GM19043 (cell line): ENCODE results near the gene ATP11A.
"Not testable (repeated sequence)": the region's sequence is repeated elsewhere in the genome, so short reads cannot be mapped to it uniquely, and the experiment has no call there.

Experiments used
- ATAC-seq: cut with Tn5 transposase; IDR thresholded peaks from one replicate; pipeline ENCODE4 v1.9.1; 2021; ENCODE audit warnings: low read depth; ENCODE audit not compliant: unreplicated experiment

Gene ATP11A

GRCh38 chr13:112708560-112709240, 18.9 kb downstream of the ATP11A start:
- no peak for ATAC-seq

DNA sequence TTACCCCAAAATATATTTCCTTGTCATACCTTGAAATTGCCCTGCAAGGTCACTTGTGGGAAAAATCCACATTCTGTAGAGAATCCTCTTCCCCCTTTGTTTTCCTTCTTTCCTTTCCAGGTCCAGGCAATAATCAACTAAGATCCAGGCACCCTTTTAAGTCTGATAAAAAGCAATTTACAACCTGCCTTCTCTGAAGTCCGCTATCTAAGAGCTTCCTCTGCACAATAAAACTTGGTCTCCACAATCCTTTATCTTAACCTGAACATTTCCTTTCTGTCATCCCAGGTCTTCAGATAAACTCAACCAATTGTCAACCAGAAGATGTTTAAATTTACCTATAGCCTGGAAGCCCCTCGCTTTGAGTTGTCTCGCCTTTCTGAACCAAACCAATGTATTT, 19.5 kb downstream of the ATP11A start:
- not testable (repeated sequence) for ATAC-seq

DNA sequence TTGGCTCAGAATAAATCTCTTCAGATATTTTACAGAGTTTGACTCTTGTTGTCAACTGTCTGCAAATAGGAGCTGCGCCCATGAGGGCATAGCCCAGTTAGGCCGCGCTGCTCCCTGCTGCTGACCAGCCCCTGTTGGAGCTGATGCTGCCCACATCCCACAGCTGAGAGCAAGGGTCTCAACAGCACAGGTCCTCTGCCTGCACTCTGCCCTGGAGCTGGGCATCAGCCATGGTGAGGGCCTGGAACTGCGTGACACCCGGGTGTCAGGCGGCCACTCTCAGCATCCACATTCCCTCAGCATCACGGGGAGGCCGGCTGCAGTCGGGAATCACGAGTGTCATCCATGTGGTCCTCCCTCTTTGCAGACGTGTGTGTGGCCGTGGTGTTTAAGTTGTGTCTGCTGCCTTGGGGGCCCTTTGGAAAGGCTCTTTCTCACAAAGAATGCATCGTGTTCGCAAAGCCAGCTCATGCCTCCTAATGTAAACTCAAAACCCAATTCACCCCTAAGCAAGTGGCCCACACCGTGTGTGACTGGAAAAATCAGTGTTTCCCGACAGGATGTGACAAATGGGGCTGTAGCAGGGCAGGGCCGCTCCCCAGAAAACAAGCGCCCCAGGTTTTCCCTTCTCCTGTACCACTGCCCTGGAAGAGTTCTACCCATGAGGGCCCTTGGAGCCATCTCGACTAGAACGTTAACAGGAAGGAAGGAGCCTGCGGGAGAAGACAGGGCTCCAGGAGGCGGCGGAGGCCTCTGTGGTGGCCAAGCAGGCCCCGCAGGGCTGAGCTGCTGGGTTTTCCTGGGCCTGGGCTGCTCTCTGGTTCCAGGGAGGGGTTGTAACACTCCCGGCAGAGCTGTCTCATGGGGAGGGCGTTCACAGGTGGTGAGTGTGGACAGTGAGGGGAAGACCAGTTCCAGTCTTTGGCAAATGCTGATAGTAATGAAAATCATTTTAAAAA, 20.3 kb downstream of the ATP11A start:
- no peak for ATAC-seq

GRCh38 chr13:112710855-112711527, 21.2 kb downstream of the ATP11A start:
- ATAC-seq = no peak

GRCh38 chr13:112711528-112712265, 21.9 kb downstream of the ATP11A start:
- no peak for ATAC-seq

- no peak for ATAC-seq
Measured at GRCh38 chr13:112712451-112713207, 22.8 kb downstream of the ATP11A start.

GRCh38 chr13:112713517-112714253, 23.8 kb downstream of the ATP11A start:
- no peak for ATAC-seq

DNA sequence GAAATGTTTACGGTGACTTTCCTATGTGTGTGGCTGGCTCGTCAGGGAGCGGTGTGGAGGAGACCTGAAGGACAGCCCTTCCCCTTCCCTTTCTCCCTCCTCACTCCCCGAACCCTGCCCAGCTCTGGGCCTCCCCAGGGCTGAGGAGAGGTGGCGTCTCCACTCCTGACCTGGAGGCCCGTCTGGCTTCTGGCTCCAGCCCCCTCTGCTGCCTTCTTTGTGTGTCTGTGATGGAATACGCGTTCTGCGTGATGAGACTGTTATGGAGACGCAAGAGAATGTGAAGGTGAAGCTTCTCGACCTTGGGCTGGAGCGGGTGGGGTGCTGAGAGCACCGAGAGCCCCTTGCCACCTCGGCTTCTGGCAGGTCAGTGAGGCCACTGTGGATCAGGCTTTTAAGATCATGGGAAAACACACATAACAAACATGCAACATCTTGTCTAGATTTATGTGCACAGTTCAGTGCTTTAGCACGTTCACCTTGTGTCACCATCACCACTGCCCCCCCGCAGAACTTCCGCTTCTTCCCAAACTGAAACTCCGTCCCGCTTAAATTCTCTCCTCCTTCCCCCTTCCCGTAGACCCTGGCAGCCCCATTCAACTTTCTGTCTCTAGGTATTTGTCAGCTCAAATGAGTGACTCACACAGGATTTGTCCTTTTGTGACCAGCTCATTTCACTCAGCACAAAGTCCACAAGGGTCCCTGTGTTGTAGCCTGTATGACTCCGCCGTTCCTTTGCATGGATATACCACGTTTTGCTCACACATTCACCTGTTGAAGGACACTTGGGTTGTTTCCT, 24.7 kb downstream of the ATP11A start:
- no peak for ATAC-seq

DNA sequence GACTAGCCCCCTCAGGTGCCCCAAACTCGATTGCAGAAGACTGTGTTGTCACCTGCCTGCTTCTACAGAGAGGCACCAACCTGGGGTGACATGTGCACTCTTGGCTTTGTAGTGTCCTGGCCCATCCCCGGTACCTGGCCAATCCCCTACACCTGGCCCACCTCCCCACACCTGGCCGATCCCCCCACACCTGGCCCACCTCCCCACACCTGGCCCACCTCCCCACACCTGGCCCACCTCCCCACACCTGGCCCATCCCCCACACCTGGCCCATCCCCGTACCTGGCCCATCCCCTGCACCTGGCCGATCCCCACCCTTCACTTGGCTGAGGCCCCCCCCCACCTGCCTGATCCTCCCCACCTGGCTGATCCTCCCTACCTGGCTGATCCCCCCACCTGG, 25.4 kb downstream of the ATP11A start:
- no peak for ATAC-seq

GRCh38 chr13:112715715-112716460, 26.1 kb downstream of the ATP11A start:
- no peak for ATAC-seq

GRCh38 chr13:112716461-112716820, 26.6 kb downstream of the ATP11A start:
- ATAC-seq = no peak

GRCh38 chr13:112716841-112717520, 27.1 kb downstream of the ATP11A start:
- no peak for ATAC-seq

DNA sequence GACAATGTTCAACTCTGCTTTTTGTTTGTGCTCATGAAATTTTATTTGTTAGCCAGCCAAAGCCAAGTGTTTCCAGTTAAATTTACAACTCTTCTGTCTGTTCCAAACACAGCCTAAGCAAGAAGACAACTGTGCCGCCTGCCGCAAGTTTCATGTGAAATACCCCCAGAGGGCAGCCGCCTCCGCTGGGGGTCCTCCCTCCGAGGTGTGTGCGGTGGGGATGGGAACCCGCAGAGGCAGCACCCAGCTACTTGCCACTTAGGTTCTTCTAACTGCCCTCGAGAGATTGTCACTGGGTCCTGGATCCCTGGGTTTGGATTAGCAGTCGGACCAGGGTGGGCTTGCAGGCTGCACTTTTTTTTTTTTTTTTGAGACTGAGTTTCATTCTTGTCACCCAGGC, 28.5 kb downstream of the ATP11A start:
- no peak for ATAC-seq

GRCh38 chr13:112719016-112719415, 29.2 kb downstream of the ATP11A start:
- no peak for ATAC-seq

DNA sequence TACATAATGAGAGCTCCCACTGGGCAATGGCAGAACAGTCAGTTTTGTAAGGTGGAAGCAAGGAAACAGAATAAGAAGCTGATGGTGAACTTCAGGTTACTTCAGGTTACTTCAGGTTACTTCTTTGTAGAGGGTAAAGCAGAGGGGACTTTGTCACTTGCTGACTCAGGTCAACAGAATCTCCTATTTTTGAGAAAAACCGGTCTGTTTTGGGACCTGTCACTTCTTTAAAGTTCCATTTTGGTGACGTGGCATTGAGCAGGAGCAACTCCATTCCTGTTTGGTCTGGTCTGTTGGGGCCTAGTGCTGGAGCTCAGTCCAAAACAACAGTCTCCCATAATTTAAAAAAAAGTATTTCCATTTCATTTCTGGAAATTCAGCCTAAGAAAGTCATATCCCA, 29.7 kb downstream of the ATP11A start:
- ATAC-seq = no peak

DNA sequence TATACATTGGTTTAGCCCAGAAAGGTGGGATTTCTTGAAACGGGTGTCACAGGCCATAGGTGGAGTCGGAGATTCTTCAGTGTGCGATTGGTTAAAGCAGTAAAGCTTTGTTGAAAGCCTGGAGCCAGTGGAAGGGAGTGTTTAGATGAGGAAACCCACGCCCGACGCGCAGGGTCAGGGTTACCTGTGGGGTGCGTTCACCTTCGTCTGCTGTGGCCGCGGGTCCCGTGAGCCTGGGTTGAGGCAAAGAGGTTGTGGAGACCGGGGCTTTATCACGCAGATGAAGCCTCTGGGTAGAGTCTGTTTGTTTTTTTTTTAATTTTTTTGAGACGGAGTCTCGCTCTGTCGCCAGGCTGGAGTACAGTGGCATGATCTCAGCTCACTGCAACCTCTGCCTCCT, 30.4 kb downstream of the ATP11A start:
- no peak for ATAC-seq

DNA sequence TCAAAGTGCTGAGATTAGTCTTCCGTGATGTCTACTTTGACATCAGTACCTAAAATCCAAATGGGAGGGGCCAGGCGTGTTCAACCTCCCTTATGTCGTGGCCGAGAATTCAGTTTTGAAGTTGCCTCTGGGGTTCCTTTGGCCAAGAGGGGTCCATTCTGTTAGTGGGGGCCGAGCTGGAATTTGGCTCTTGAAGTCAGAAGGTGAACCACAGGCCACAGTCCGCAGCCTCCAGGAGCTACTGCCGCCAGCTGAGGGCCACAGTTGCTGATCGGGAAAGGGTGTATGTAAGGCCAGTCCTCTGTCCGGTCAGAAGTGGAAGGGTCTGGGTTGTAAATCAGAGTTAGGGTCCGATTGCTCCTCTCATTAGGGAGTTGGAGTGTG, 31.0 kb downstream of the ATP11A start:
- ATAC-seq = no peak
